Measurements from ENCODE around the gene KCNG2.

- TF ChIP-seq EZH2phosphoT487 (IDR thresholded peaks at IDR 0.05; ENCODE audit: borderline replicate concordance), result no peak
- TF ChIP-seq, protein P1, sequence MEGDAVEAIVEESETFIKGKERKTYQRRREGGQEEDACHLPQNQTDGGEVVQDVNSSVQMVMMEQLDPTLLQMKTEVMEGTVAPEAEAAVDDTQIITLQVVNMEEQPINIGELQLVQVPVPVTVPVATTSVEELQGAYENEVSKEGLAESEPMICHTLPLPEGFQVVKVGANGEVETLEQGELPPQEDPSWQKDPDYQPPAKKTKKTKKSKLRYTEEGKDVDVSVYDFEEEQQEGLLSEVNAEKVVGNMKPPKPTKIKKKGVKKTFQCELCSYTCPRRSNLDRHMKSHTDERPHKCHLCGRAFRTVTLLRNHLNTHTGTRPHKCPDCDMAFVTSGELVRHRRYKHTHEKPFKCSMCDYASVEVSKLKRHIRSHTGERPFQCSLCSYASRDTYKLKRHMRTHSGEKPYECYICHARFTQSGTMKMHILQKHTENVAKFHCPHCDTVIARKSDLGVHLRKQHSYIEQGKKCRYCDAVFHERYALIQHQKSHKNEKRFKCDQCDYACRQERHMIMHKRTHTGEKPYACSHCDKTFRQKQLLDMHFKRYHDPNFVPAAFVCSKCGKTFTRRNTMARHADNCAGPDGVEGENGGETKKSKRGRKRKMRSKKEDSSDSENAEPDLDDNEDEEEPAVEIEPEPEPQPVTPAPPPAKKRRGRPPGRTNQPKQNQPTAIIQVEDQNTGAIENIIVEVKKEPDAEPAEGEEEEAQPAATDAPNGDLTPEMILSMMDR (conservative IDR thresholded peaks at IDR 0.05; ENCODE audit: low read length), result no peak
Measured at GRCh38 chr18:79903787-79904356, 106.1 kb downstream of the KCNG2 start.

Data from Loucy (cell line).